ENCODE data around the gene KIAA1217. TPM values are rescaled to one million over a fixed set of nuclear protein-coding genes. Genes with fewer than 3 reads are reported as not detected.

KIAA1217 gene
- total RNA-seq, 1 experiment from 2014 or later, result 18.6 TPM

DNA sequence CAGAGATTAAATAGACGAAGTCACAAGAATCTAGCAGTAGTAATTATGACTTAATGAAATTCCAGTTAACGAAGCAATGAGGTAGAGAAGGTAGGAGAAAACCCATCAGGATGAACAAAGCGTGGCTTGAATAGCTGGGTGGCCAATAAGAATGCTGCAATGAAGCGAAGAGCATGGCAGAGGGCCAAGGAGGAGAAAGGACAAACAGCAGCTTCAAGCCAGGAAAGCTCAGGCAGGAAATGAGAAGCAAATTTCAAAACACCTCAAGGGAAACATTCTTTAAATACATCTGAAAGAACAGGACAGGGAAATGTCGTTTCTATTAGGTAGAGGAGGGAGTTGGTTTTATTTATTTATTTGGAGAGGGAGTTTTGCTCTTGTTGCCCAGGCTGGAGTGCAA, 122.5 kb downstream of the KIAA1217 start:
- Mint-ChIP-seq H3K4me3 (no peak overlapping the region), H3K27me3 (ENCODE audit: low read depth) (no peaks in the 10 kb centered on the region), H3K4me1 (peaks cover 0 to 4% of the 10 kb centered on the region in 2 experiments; a peak in 1 of 4 replicates), H3K36me3 (ENCODE audit: insufficient read depth in 1 of 3, low read depth in 3 of 3) (peaks cover 7 to 14% (median 10%) of the 10 kb centered on the region in 3 experiments), H3K9me3 (peaks cover 0 to 11% of the 10 kb centered on the region in 2 experiments; a peak in 3 of 5 replicates), H3K27ac (no peak overlapping the region; a peak in 1 of 7 replicates)
- H3K4ac ChIP-seq (ENCODE audit: low read depth, low read length), result no peak overlapping the region
- H3K79me2 ChIP-seq (ENCODE audit: insufficient read depth, low read length), result no peaks in the 10 kb centered on the region
- H3K9ac ChIP-seq (ENCODE audit: extremely low read depth, insufficient read length, low read length), result no peak overlapping the region
- TF ChIP-seq, protein P1, sequence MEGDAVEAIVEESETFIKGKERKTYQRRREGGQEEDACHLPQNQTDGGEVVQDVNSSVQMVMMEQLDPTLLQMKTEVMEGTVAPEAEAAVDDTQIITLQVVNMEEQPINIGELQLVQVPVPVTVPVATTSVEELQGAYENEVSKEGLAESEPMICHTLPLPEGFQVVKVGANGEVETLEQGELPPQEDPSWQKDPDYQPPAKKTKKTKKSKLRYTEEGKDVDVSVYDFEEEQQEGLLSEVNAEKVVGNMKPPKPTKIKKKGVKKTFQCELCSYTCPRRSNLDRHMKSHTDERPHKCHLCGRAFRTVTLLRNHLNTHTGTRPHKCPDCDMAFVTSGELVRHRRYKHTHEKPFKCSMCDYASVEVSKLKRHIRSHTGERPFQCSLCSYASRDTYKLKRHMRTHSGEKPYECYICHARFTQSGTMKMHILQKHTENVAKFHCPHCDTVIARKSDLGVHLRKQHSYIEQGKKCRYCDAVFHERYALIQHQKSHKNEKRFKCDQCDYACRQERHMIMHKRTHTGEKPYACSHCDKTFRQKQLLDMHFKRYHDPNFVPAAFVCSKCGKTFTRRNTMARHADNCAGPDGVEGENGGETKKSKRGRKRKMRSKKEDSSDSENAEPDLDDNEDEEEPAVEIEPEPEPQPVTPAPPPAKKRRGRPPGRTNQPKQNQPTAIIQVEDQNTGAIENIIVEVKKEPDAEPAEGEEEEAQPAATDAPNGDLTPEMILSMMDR (conservative IDR thresholded peaks at IDR 0.05), result no peak
- H3K79me1 ChIP-seq (ENCODE audit: insufficient read depth, low read depth, low read length, poor library complexity, severe bottlenecking), result no peaks in the 10 kb centered on the region
- DNase-seq, result no peak
- no peak overlapping the region for H3K23ac ChIP-seq (ENCODE audit: insufficient read length, low read depth, low read length)
- no peak overlapping the region for H2AK5ac ChIP-seq (ENCODE audit: insufficient read length, low read length)
- H3K4me2 ChIP-seq (ENCODE audit: insufficient read depth, insufficient read length, low read length), result no peak overlapping the region
- no peak overlapping the region for H4K8ac ChIP-seq (replicated peaks; ENCODE audit: insufficient read length, low read depth, low read length)
- H3T11ph ChIP-seq (ENCODE audit: low read length), result no peak overlapping the region
- no CpG with 5 or more reads among the region's 5 CpGs for WGBS (ENCODE audit: extremely low coverage, insufficient read length, low lambda C conversion rate)
- no peak overlapping the region for H3K14ac ChIP-seq (ENCODE audit: insufficient read depth, low read length)
- no peak overlapping the region for H3K18ac ChIP-seq (ENCODE audit: insufficient read length, low read depth, low read length)
- H3K27me3 ChIP-seq (ENCODE audit: insufficient read depth, low read length), result no peaks in the 10 kb centered on the region
- H3K4me1 ChIP-seq (ENCODE audit: insufficient read depth, low read length), result no peaks in the 10 kb centered on the region; the same call in 1 of the 2 replicates
- H2AFZ ChIP-seq (ENCODE audit: low read length), result no peak overlapping the region
- no peak overlapping the region for H2BK12ac ChIP-seq (ENCODE audit: insufficient read length, low read depth, low read length)
- no peaks in the 10 kb centered on the region for H3K9me3 ChIP-seq (ENCODE audit: control insufficient read depth, low read depth, low read length)
- H2BK5ac ChIP-seq (ENCODE audit: insufficient read length, low read length), result no peak overlapping the region
- H3K27ac ChIP-seq (ENCODE audit: insufficient read length, low read depth, low read length), result no peak overlapping the region
- no peaks in the 10 kb centered on the region for H3K23me2 ChIP-seq (ENCODE audit: insufficient read length, low read depth, low read length, poor library complexity, severe bottlenecking)
- no peak overlapping the region for H2BK20ac ChIP-seq (ENCODE audit: low read depth, low read length, poor library complexity, severe bottlenecking)
- no peak overlapping the region for H4K5ac ChIP-seq (ENCODE audit: insufficient read length, low read depth, low read length)
- no peak overlapping the region for H3K56ac ChIP-seq (ENCODE audit: insufficient read length, low read depth, low read length)
- no peak overlapping the region for H2BK15ac ChIP-seq (ENCODE audit: low read depth, low read length)
- no peak overlapping the region for H4K91ac ChIP-seq (ENCODE audit: insufficient read length, low read depth, low read length)
- no peaks in the 10 kb centered on the region for H4K20me1 ChIP-seq (ENCODE audit: control insufficient read depth, insufficient read depth, insufficient read length)
- no peak overlapping the region for H2BK120ac ChIP-seq (ENCODE audit: low read depth, low read length, poor library complexity, severe bottlenecking)

All from H9 (cell line).